Right ventricle myocardium inferior (tissue), 1 donor: ENCODE measurements around the gene IQCK. TPM values are rescaled to one million over a fixed set of nuclear protein-coding genes. Genes with fewer than 3 reads are reported as not detected.
A peak's percentile ranks its signal among the peaks of the same experiment; 100 is the strongest.

Experiments used
- ATAC-seq: fragments of 200-7000 bp; cut with Tn5 transposase; one replicate; pipeline ENCODE4 v1.9.1; 2020; ENCODE audit warnings: mild to moderate bottlenecking, moderate library complexity
- DNase-seq: peaks from one replicate; pipeline ENCODE4 v3.0.0; 2021; ENCODE audit errors: missing footprints
- intact Hi-C: fragments of 100-400 bp; cut with DNase I; formaldehyde crosslinking; loops from one replicate; pipeline ENCODE4 v1.11.0; 2022
- total RNA-seq: library from RNA; stranded (reverse); fragmentation: NEBNext Ultra II Directional; extraction: Animal tissue kit (Norgen Biotek cat#: 25700); gene quantifications from one replicate; pipeline ENCODE4 v1.2.1, GENCODE V29; 2021
- donor health status: DM: no; HTN: yes; CAD: no; lungs with severe emphysema.

Gene IQCK
- total RNA-seq, 1 donor from 2014 or later = 5.2 TPM

DNA sequence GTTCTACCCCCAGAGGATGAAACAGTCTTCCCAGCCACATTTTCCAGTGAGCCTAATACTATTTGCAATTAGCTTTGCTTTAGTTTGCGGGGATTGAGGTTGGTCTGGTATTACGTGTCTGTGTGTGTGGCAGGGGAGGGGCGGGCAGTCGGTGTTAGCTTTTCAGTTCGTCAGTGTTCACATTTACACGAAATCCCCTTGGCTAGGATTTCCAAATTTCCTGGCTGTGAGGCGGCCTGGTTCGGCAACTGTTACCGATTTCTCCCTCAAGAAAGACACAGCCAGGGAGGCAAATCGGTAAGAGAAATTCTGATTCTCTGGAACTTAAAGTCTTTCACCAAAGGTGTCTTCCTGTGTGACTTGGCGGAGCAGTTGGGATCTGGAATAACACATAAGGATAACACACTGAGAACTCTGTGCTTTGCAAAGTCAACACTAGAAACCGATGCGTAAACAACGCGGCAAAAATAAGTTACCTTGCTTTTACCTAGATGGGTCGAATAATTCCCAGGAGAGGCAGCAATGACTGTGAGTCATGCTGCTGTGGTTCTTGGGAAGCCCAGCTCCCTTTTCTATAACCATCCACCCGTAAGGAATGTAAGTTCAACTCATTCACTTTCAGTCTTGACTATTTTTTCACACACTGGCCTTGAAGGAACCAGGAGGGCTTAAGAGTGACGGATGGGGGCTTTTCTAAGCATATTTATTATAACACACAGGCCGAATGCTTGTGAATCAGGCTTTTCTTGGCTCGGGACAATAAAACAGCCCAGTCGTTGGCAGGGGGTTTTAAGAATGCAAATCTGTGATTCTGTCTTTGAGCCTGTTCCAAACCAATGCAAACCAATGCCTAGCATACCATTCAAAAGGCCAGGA lies 142.3 kb downstream of the IQCK start:
- intact Hi-C loops = loop anchor here (2.0 kb wide), 1 partner anchor 18 kb away; no protein-coding TSS in a partner anchor
- ATAC-seq = no peak
- no peak for DNase-seq

DNA sequence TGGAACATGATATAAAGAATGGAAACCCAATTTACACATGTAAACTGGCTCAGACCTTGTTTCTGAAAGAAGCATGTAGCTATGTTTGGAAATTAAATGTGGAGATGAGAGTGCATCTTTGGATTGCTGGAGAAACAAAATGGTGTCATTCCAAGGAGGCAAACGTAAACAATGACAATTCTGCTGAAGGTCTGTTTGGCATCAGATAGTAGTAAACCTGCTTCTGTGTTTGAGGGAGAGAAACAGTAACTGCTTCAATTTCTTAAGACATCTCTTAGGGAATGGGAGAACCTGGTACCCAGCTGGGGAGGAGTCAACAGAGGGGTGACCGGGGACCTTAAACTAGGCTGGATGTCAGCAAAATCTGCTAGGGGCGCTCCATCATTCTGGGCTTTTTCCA lies 143.1 kb downstream of the IQCK start:
- no peak for ATAC-seq
- intact Hi-C loops = loop anchor here (2.0 kb wide), 1 partner anchor 18 kb away; no protein-coding TSS in a partner anchor
- DNase-seq = no peak

DNA sequence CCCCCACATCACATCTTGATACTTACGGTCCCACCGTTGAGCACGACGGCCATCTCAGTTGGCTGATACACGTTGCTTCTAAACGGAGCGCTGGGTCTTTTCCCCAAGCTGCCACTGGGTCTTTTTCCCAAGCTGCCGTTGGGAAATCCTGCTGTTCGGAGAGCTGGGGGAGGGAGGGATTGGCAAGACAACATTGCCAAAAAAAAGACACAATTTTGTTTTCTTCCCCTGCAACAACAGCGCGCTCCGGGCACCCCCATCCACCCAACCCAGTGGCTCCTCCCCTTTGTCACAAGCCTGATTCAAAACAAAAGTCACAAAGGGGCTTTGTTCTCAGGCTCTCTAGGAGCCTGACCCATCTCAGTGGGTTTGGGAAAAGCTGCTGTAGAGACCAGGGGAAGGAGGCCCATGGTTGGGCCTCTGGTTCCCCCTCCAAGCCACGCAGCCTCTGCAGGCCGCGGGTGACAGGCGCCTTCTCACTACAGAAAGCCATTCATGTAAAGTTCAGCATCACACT lies 143.8 kb downstream of the IQCK start:
- intact Hi-C loops = loop anchor here (2.0 kb wide), 1 partner anchor 19 kb away; no protein-coding TSS in a partner anchor
- ATAC-seq (peak; percentile 47), DNase-seq (no peak)

DNA sequence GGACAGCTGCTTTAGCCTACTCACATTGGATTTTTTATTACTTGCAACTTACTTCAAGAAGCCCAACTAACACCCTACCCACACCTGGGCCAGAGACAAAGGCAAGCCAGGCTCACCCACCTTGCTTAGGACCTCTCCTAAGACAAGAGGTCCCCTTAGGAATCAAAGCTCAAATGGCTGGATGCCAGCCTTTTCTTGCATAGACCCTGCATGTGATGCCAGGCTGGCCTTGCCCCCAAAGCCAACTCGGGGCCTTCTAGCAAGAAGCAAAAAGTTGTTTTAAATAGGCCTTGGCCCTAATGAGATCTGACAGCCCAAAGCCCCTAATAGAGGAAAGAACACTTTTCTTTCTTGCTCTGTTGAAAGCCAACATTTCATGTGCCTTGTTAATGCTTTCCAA lies 145.9 kb downstream of the IQCK start:
- ATAC-seq (no peak), DNase-seq (no peak)
- intact Hi-C loops = no loop called here

DNA sequence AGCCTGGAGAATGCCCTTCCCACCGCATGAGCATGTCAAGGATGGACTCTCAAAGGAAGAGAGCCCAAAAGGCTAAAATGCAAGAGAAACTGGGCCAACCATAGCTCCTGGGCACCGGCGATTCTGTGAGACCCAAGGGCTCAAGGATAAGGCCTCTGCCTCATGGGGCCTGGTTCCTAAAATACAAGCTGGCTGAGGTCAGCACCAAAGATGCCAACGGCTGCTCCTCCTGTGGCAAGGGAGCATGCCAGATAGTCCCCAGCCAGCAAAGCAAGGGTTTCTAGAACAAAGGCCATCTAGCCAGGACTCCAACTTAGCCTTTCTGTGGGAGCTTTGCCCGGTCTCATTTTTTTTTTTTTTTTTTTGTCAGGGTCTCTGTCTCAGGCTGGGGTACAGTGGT lies 146.5 kb downstream of the IQCK start:
- intact Hi-C loops = no loop called here
- peak; percentile 69 for ATAC-seq
- DNase-seq = no peak

DNA sequence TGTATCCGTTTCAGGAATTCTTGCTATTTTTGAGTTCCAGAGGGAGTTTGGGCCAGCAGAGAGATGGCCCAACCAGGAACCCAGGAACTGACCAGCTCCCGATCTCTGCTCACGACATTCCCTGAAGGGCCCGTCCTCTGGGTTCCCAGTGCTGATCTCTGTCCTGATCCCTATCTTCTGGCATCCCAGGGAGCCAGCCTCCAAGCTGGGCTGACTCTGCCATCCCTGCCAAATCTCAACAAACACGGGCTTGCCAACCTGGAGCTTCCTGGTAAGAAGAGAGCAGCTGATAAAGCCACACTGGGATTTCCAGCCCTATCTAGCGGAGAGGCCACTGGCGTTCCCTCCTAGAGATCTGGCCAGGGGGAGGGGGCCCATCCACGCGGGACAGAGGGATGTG lies 150.3 kb downstream of the IQCK start:
- DNase-seq = no peak
- intact Hi-C loops = no loop called here
- ATAC-seq = no peak

DNA sequence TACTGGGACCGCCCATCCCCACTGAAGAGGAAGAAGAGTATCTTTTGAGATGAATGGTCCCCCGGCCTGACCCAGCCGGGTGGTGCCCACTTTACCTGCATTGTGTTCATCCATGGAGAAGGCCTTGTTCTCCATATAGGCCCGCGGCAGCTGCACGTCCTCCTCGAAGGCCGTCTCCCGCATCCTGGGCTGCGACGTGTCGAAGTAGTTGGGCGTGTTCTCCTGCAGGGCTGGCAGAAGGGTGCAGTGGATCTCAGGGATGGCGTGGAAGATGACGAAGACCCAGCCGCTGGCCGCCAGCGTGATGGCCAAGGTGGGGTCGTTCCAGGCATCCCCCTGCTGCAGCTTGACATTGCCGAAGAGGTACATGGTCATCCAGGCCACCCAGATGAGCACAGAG lies 153.7 kb downstream of the IQCK start:
- intact Hi-C loops = no loop called here
- ATAC-seq = no peak
- DNase-seq = no peak

DNA sequence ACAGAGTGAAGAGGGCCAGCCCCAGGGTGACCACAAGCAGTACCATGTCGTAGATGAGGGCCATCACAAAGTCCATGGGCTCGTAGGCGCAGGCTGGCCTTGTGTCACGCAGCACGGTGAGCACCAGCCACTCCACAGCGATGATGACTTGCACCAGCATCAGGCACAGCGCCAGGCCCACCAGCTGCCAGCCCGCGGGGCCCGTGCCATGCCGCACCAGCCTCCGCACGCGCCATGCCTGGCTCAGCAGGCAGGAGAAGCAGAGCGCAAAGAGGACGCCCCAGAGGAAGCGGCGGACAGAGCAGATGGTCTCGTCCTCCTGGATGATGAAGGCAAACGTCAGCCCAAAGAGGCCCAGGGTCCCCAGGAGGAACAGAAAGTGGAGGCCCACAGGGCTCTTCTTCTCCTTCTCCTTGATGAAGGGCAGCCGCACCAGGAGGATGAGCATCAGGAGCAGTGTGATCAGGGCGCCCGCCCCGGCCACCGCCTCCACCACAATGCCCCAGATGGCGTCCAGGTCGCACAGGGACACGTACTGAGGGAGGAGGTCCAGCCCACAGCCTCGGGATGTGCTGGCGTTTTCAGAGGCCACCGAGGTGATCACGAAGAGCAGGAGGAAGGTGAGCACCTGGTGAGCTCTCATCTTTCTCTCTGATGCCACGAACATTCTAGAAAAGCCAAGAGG lies 154.2 kb downstream of the IQCK start:
- ATAC-seq (no peak), DNase-seq (no peak)
- intact Hi-C loops = no loop called here

DNA sequence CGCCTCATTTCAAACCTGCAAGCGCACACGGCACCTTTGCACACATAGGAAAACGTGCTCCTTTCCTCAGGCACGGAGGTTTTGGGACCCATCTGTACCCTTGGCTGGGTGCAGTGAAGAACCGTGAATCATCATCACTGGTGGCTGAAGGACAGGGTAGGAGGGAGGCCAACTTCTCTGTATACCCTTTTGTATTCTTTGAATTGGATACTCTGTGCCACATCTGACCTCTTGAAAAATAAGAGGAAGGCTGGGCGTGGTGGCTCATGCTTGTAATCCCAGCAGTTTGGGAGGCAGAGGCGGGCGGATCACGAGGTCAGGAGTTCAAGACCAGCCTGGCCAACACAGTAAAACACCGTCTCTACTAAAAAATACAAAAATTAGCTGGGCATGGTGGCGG lies 154.9 kb downstream of the IQCK start:
- DNase-seq (no peak), ATAC-seq (no peak)
- intact Hi-C loops = no loop called here

DNA sequence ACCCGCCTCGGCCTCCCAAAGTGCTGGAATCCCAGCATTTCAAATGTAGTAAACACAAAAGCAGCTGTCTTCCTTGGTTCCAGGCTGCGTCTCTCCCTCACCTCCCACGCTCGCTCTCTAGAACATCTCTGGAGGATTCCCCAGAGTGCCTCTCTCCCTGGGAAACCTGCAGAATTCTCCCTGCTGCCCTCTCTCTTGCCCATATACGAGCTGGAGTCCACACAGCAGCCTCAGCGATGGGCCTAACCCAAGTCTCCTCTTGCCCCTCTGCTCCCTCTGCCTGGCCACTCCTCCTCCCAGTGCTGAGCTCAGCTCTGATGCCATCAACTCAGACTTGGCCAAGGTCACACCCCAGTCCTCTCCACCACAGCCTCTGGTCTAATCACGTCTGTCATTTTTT lies 156.0 kb downstream of the IQCK start:
- ATAC-seq (peak; percentile 58), DNase-seq (no peak)
- intact Hi-C loops = no loop called here

DNA sequence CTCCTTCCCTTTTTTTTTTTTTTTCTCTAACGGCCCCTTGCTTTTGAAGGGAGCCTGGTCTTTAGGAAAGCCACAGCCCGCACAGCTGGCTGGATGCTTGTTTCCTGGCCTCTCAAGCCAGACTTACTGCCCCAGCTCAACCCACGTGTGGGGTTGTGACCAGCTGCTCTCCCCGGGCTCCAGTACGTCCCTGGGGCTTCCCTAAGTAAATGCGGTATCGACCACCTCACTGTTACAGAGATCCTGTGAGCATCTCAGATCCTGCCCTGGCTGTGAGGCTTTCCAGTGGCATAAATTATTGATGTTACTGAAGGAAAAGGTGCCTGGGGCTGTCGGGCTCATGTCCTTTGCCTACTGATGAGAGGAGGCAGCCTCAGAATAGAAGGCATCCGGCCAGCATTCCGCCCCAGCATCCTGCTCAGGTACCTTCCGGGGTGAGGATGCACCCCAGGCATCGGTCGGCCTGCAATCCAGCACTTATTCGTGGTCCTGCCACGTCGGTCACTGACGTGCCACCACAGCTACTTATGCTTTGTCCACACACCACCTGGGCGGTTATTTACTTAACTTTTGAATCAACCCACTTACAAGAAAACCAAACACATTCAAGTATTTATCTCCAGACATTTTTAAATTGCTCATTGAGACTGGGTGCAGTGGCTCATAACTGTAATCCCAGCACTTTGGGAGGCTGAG lies 156.9 kb downstream of the IQCK start:
- DNase-seq (no peak), ATAC-seq (no peak)
- intact Hi-C loops = no loop called here

DNA sequence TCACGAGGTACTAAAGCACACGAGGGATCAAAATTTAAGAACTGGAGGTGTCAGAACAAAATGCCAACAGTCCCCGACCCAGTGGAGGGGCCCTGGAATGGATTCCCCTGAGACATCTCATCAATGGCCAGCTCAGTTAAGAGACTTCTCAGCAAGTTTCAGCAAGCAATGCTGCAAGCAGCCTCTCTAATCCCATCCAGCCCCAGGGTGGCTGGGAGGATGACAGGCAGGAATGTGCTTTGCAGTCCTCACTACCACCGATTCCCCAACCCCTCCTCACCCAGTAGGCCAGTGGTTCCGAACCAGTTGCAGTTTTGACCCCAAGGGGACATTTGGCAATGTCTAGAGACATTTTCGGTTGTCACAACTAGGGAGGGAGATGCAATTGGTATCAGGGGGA lies 157.8 kb downstream of the IQCK start:
- ATAC-seq (no peak), DNase-seq (no peak)
- intact Hi-C loops = no loop called here

DNA sequence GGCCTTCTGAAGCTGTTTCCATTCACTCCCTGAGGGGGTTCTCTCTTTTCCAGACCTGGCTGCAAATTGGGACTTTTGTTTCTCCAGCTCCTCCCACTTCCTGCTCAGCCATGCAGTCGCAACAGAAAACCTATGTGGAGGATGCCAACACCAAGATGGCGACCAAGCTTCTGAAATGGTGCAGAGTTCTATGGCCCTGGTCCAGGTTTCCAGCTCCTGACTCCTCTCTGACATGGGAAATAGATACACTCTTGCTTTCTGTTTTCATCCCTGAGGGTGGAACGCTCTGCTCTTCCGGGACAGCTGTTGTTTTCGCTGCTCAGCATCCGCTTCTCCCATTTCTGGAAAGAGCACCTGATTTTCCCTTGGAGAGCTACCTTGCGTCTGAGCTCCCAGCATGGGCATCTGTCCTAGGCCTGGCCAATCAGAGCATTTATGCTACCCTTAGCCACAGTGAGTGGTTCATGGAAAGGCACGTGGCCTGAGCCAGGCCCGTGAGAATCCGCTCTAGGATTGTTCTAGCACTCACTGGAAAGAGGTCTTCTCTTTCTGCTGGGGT lies 158.5 kb downstream of the IQCK start:
- ATAC-seq (peak; percentile 12), DNase-seq (no peak)
- intact Hi-C loops = no loop called here

DNA sequence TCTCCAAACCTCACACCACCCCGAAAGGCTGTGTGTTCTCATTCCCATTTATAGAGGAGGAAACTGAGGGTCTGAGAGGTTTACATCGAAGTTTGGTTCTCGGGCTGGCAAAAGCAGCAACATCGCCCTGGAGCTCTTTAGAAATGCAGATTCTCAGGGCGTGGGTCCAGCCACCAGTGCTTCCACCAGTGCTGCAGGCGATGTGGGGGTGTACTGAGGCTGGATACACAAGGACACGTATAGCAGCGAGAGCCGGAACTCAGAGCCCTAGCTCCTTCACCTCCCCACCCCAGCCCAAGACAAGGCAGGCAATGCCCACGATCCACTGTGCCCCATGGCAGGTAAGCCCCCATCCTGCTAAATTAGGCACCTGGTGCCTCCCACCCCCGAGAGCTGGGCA lies 160.7 kb downstream of the IQCK start:
- DNase-seq (no peak), ATAC-seq (no peak)
- intact Hi-C loops = no loop called here

DNA sequence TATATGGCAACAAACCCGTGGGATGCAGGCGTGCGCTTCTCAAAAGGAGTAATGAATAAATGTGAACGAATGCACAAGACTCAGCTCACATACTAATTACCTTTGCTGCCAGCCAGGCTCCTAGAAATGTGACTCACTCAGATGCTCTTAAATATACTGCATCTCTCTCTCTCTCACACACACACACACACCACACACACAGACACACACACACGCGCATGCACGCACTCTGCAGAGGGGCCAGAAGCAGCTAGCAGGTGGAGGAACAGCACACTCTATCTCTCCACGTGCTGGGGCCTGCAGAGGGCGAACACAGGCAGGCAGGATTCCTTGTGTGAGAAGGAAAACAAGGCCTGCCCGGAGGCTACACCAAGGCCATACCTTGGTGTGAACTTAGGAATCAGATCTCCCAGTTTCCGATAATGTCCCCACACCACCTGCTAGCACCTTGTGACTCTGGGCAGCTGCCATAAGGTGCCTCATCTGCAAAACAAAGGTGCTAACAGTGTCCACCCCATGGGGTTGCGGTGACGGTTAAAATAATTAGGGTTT lies 161.2 kb downstream of the IQCK start:
- peak; percentile 27 for ATAC-seq
- intact Hi-C loops = no loop called here
- DNase-seq = no peak

DNA sequence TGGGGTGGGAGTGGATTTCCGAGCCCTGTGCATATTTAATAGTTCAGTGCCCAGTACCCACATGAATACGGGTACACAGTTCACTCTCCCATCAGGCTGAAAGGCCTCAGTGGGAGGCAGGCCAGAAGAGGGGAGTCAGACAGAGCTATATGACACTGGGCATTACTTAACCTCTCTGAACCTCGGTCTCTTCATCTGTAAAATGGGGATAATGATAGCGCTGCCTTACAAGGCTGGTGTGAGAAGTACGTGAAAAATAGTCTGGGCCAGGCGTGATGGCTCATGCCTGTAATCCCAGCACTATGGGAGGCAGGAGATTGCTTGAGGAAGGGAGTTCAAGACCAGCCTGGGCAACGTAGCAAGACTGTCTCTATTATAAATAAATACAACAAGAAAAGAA lies 163.0 kb downstream of the IQCK start:
- intact Hi-C loops = loop anchor here (5.0 kb wide), 2 partner anchors 39 to 214 kb away; no protein-coding TSS in a partner anchor
- no peak for ATAC-seq
- no peak for DNase-seq

DNA sequence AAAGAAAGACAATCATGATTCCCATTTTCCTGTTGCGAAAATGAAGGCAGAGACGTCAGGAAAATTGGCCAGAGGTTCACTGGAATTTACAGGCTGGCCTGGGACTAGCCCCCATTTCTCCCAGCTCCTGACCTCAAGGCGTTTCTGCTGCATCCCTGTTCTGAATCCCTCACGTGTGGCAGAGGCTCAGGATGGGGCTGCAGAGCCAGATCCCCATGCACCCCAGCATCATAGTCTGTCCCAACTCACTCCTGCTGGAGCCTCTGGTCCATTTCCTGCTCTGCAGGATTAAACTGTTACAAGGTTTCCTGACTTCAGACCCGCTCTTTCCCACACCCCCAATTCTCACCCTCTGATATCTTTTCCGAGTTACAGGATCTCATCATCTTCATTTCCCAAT lies 163.7 kb downstream of the IQCK start:
- no peak for DNase-seq
- no peak for ATAC-seq
- intact Hi-C loops = loop anchor here (2.0 to 5.0 kb wide), 4 partner anchors 39 to 214 kb away; partner anchors contain the start of genes IQCK and KNOP1

DNA sequence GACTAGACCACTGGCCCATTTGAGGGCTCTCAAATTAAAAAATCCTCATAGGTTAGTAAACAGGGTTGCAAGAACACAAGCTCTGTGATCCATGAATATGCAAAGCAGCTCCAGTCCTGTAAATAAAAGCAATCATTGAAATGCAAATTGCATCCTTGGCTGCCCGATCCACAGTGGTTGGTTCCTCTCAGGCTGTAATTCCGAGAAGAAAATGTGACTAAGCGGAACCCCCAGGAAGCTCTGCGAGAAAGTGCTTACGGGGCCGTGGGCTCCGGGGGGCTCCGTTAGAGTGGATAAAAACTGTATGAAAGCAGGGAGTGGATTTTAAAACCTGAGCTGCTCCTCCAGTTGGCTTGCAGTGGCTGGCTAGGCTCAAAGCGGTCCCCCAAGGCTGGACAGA lies 164.1 kb downstream of the IQCK start:
- DNase-seq (no peak), ATAC-seq (no peak)
- intact Hi-C loops = loop anchor here (2.0 to 5.0 kb wide), 4 partner anchors 40 to 215 kb away; partner anchors contain the start of genes IQCK and KNOP1
